Measurements from ENCODE around the gene ACOT2.
A peak's percentile ranks its signal among the peaks of the same experiment; 100 is the strongest.

The ACOT2 gene

DNA sequence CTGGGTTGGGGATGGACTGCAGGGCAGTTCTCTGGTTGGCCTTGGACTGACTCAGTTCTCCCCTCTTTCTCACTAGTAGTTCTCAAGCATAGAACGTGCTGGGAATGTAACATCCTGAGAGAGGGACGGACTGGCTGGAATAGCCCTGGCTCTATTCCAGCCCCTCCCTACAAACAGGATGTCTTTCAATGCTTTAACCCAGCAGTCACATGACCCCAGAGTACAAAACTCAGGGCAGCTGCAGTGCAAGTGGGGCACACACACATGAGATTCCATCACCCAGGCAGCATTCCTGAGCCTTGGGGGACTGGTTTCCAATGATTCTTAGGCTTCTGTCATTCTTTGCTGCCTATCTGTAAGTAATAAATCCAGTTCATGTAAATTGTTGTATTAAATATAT lies 41.7 kb downstream of the ACOT2 start:
- ChIA-PET CTCF (no interaction called here), POLR2A (ENCODE audit: low non-redundant PET) (no interaction called here)
- no peak overlapping the region for H3K27ac ChIP-seq
- DNase-seq (ENCODE audit: low spot score): no peak
- TF ChIP-seq, protein P1, sequence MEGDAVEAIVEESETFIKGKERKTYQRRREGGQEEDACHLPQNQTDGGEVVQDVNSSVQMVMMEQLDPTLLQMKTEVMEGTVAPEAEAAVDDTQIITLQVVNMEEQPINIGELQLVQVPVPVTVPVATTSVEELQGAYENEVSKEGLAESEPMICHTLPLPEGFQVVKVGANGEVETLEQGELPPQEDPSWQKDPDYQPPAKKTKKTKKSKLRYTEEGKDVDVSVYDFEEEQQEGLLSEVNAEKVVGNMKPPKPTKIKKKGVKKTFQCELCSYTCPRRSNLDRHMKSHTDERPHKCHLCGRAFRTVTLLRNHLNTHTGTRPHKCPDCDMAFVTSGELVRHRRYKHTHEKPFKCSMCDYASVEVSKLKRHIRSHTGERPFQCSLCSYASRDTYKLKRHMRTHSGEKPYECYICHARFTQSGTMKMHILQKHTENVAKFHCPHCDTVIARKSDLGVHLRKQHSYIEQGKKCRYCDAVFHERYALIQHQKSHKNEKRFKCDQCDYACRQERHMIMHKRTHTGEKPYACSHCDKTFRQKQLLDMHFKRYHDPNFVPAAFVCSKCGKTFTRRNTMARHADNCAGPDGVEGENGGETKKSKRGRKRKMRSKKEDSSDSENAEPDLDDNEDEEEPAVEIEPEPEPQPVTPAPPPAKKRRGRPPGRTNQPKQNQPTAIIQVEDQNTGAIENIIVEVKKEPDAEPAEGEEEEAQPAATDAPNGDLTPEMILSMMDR (conservative IDR thresholded peaks at IDR 0.05; ENCODE audit: low read depth): no peak

DNA sequence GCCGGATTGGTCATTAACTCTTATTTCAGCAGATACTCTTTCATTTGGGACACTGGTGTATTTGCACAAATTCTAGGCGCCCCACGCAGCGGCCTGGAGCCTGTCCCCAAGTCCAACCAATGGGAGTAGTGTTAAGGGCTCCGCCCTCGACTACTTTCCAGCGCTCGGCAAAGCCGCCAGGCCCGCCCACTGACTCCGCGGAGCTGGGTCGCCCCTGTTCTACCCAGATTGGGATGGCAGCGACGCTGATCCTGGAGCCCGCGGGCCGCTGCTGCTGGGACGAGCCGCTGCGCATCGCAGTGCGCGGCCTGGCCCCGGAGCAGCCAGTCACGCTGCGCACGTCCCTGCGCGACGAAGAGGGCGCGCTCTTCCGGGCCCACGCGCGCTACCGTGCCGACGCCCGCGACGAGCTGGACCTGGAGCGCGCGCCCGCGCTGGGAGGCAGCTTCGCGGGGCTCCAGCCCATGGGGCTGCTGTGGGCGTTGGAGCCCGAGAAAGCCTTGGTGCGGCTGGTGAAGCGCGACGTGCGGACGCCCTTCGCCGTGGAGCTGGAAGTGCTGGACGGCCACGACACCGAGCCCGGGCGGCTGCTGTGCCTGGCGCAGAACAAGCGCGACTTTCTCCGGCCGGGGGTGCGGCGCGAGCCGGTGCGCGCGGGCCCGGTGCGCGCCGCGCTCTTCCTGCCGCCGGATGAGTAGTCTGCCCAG lies 43.5 kb downstream of the ACOT2 start, which contains the start of gene ACOT6:
Gene ACOT6 (plus strand): TSS at position 179 of the 707 bp plus-strand sequence. CDS start 55 bp downstream, at position 234.
- CTCF ChIA-PET: interaction anchor here (0.6 kb wide), 1 partner anchor 674 kb away, joined by 3 read pairs; no protein-coding TSS in a partner anchor
- H3K27ac ChIP-seq: peak within 1 kb of the TSS; percentile 78
- DNase-seq (ENCODE audit: low spot score): peak; percentile 66
- TF ChIP-seq, protein P1 (conservative IDR thresholded peaks at IDR 0.05; ENCODE audit: low read depth): no peak
- POLR2A ChIA-PET (ENCODE audit: low non-redundant PET): interaction anchor here (1.1 kb wide), 1 partner anchor 43 kb away, joined by 3 read pairs; the partner anchor contains the start of gene ACOT2

DNA sequence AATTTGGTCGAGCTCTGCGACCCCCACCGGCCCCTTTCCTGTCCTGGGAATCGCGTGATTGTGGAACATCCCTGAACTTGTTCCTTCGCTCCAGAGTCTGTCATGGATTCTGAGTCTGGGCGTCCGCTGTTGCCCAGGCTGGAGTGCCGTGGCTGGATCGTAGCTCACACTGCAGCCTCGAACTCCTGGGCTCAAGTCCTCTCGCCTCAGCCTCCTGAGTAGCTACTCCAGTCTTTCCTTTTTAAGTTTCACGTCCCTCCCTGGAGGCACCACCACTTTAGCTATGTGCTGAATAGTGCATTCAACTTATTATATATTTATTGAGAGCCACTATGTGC lies 44.0 kb downstream of the ACOT2 start:
- TF ChIP-seq, protein P1 (conservative IDR thresholded peaks at IDR 0.05; ENCODE audit: low read depth): no peak
- POLR2A ChIA-PET (ENCODE audit: low non-redundant PET): interaction anchor here (1.1 kb wide), 1 partner anchor 44 kb away, joined by 3 read pairs; the partner anchor contains the start of gene ACOT2
- no peak for DNase-seq (ENCODE audit: low spot score)
- H3K27ac ChIP-seq: peak overlapping the region; percentile 78
- CTCF ChIA-PET: no interaction called here

DNA sequence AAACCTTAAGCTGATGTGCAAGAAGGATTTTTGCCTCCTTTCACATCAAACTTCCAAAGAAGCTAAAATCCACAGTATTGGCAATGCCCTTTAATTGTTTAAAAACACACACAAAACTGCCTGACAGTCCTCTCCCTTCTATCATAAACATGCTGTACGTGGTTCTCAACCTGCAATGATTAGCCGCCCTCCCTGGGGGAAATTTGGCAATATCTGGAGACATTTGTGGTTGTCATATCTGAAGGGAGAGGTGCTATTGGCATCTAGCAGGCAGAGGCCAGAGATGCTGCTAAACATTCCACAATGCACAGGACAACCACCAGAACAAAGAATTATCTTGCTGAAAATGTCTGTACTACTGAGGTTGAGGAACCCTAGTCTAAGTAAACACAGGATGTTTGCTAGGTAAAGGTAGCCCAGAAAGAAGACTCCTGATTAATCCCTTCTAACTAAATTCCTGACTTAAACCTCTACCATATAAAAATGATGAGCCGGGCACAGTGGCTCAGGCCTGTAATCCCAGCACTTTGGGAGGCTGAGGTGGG lies 44.5 kb downstream of the ACOT2 start:
- ChIA-PET CTCF (no interaction called here), POLR2A (ENCODE audit: low non-redundant PET) (interaction anchor here (1.1 kb wide), 1 partner anchor 44 kb away, joined by 3 read pairs; the partner anchor contains the start of gene ACOT2)
- no peak overlapping the region for H3K27ac ChIP-seq
- TF ChIP-seq, protein P1 (conservative IDR thresholded peaks at IDR 0.05; ENCODE audit: low read depth): no peak
- no peak for DNase-seq (ENCODE audit: low spot score)

- no peak overlapping the region for H3K27ac ChIP-seq
- TF ChIP-seq, protein P1 (conservative IDR thresholded peaks at IDR 0.05; ENCODE audit: low read depth): no peak
- DNase-seq (ENCODE audit: low spot score): no peak
- POLR2A ChIA-PET (ENCODE audit: low non-redundant PET): no interaction called here
- CTCF ChIA-PET: no interaction called here
These were observed 47.8 kb downstream of the ACOT2 start for GRCh38 chr14:73616831-73617230.

DNA sequence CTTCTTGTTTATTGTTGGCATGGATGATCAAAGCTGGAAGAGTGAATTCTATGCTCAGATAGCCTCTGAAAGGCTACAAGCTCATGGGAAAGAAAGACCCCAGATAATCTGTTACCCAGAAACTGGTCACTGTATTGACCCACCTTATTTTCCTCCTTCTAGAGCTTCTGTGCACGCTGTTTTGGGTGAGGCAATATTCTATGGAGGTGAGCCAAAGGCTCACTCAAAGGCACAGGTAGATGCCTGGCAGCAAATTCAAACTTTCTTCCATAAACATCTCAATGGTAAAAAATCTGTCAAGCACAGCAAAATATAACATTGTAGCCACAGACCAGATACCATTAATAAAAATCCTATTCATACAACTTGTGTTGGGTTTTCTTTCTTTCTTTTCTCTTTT lies 50.5 kb downstream of the ACOT2 start:
- CTCF ChIA-PET: interaction anchor here (2.1 kb wide), 1 partner anchor 14 kb away, joined by 4 read pairs; no protein-coding TSS in a partner anchor
- POLR2A ChIA-PET (ENCODE audit: low non-redundant PET): no interaction called here
- TF ChIP-seq, protein P1 (conservative IDR thresholded peaks at IDR 0.05; ENCODE audit: low read depth): no peak
- H3K27ac ChIP-seq: no peak overlapping the region
- no peak for DNase-seq (ENCODE audit: low spot score)
